K562 (cell line): ENCODE results near the gene TFAP2A.

Experiments used
- ADNP ChIP-seq: fragments of 200-800 bp; sonication (Bioruptor generic); IDR thresholded peaks from 2 replicates; pipeline ENCODE4 v1.6.1; 2016; ENCODE audit warnings: missing genetic modification characterization, missing compliant biosample characterization
- ARNT ChIP-seq, 2 experiments: fragments of 450-650 bp; IDR thresholded peaks; 2 replicates each; pipeline ENCODE4 v1.6.1; 2016; ENCODE audit warnings: mild to moderate bottlenecking in 1 of 2
- CHD2 ChIP-seq: IDR thresholded peaks from 2 replicates; pipeline ENCODE4 v1.6.1; 2011; ENCODE audit warnings: low read depth, low read length
- HDAC1 ChIP-seq, 2 experiments: fragments of 450-650 bp; IDR thresholded peaks; 2 replicates each; pipeline ENCODE4 v1.6.1; 2016 to 2017; ENCODE audit warnings: inconsistent platforms in 1 of 2, mild to moderate bottlenecking in 1 of 2, moderate library complexity in 1 of 2
- KHSRP ChIP-seq: fragments of 450-650 bp; IDR thresholded peaks from 2 replicates; pipeline ENCODE4 v1.6.1; 2017
- SMAD1 ChIP-seq: fragments of 150-350 bp; IDR thresholded peaks from 2 replicates; pipeline ENCODE4 v1.6.1; 2014; ENCODE audit warnings: low read length, low read depth; ENCODE audit not compliant: partially characterized antibody
- USF1 ChIP-seq: sonication (generic); formaldehyde crosslinking; IDR thresholded peaks from 2 replicates; pipeline ENCODE4 v1.9.0; 2022; ENCODE audit warnings: mild to moderate bottlenecking, missing genetic modification reagents

GRCh38 chr6:10451828-10452509 lies 37.1 kb upstream of the TFAP2A start:
- no peak for TF ChIP-seq CHD2
- no peak for TF ChIP-seq KHSRP
- no peak for TF ChIP-seq HDAC1 (IDR thresholded peaks at IDR 0.05)
- TF ChIP-seq USF1 = no peak
- TF ChIP-seq SMAD1 = no peak
- no peak for TF ChIP-seq ADNP (tag)
- no peak for TF ChIP-seq ARNT (IDR thresholded peaks at IDR 0.05)
